H1 (cell line): ENCODE data around the gene LLPH. TPM values are rescaled to one million over a fixed set of nuclear protein-coding genes. Genes with fewer than 3 reads are reported as not detected.

Source experiments
- CTCF ChIA-PET: fragments of 300-600 bp; sonication (Branson Sonifier 250); formaldehyde crosslinking; loops from one replicate; lab custom pipeline; 2021; ENCODE audit not compliant: partially characterized antibody; lab: Charles Lee
- POLR2A ChIA-PET: fragments of 300-600 bp; sonication (Branson Sonifier 250); formaldehyde crosslinking; loops from one replicate; lab custom pipeline; 2021; ENCODE audit warnings: inconsistent platforms; ENCODE audit not compliant: partially characterized antibody; lab: Charles Lee
- DNase-seq, 2 experiments: peaks; one replicate each; pipeline versions ENCODE4 v3.0.0 to v3.0.0-alpha.2; 2010 to 2022; ENCODE audit warnings: low spot score in 2 of 2, low read depth in 1 of 2, mixed read lengths in 1 of 2
- FAIRE-seq: peaks from 2 replicates; lab custom pipeline; 2011; peaks lifted over from hg19 to GRCh38; lab: Jason Lieb, UNC
- H2AFZ ChIP-seq: 2 replicates; pipeline ENCODE4 v1.8.1; 2012; ENCODE audit warnings: low read length, inconsistent platforms
- H2AK5ac ChIP-seq: 2 replicates; pipeline ENCODE4 v1.6.1; 2013; ENCODE audit warnings: low read depth, low read length
- H2BK120ac ChIP-seq: replicated peaks from 2 replicates; pipeline ENCODE3; 2013; ENCODE audit warnings: low read depth, low read length, inconsistent platforms
- H2BK12ac ChIP-seq: 2 replicates; pipeline ENCODE4 v1.6.1; 2013; ENCODE audit warnings: low read depth, low read length
- H2BK15ac ChIP-seq: 2 replicates; pipeline ENCODE4 v1.6.1; 2013; ENCODE audit warnings: low read length
- H2BK20ac ChIP-seq: 2 replicates; pipeline ENCODE4 v1.6.1; 2013; ENCODE audit warnings: low read length
- H2BK5ac ChIP-seq: 2 replicates; pipeline ENCODE4 v1.6.1; 2013; ENCODE audit warnings: low read depth, low read length
- H3K14ac ChIP-seq: 2 replicates; pipeline ENCODE4 v1.6.1; 2013; ENCODE audit warnings: inconsistent platforms; ENCODE audit not compliant: insufficient read length
- H3K18ac ChIP-seq: 2 replicates; pipeline ENCODE4 v1.6.1; 2013; ENCODE audit warnings: low read length; ENCODE audit errors: extremely low read depth
- H3K23ac ChIP-seq: 2 replicates; pipeline ENCODE4 v1.6.1; 2013; ENCODE audit warnings: inconsistent platforms; ENCODE audit not compliant: insufficient read length
- H3K23me2 ChIP-seq: 2 replicates; pipeline ENCODE4 v1.6.1; 2013; ENCODE audit warnings: low read depth, low read length
- H3K27ac ChIP-seq: 2 replicates; pipeline ENCODE4 v1.6.1; 2011; ENCODE audit warnings: low read depth, low read length, inconsistent platforms
- H3K27me3 ChIP-seq, 4 experiments: replicated peaks in 1 of 4; 1 replicate in 1 of 4; 2 replicates in 3 of 4; pipeline versions ENCODE4 v1.6.1 to v1.8.1; 2011 to 2013; ENCODE audit warnings: low read length in 3 of 4, mild to moderate bottlenecking in 3 of 4, inconsistent platforms in 2 of 4, mixed read lengths in 2 of 4, moderate library complexity in 1 of 4; ENCODE audit not compliant: control insufficient read depth in 3 of 4, insufficient read depth in 3 of 4; ENCODE audit errors: extremely low read depth in 1 of 4
- H3K36me3 ChIP-seq, 4 experiments: 2 replicates each; pipeline versions ENCODE4 v1.6.1 to v1.8.1; 2011 to 2013; ENCODE audit warnings: mild to moderate bottlenecking in 4 of 4, low read length in 3 of 4, moderate library complexity in 2 of 4, control low read depth in 1 of 4, inconsistent platforms in 1 of 4; ENCODE audit not compliant: insufficient read depth in 4 of 4, control insufficient read depth in 2 of 4
- H3K4ac ChIP-seq: replicated peaks from 2 replicates; pipeline ENCODE3; 2013; ENCODE audit warnings: low read length, low read depth, mixed read lengths, inconsistent platforms; ENCODE audit not compliant: insufficient read length
- H3K4me1 ChIP-seq, 4 experiments: replicated peaks in 1 of 4; 1 replicate in 1 of 4; 2 replicates in 3 of 4; pipeline versions ENCODE4 v1.6.1 to v1.8.1; 2011 to 2013; ENCODE audit warnings: low read length in 3 of 4, inconsistent platforms in 2 of 4, mixed read lengths in 1 of 4; ENCODE audit not compliant: insufficient read depth in 4 of 4, control insufficient read depth in 3 of 4
- H3K4me2 ChIP-seq, 2 experiments: 2 replicates each; pipeline versions ENCODE4 v1.6.1 to v1.8.1; 2011 to 2013; ENCODE audit warnings: low read depth in 2 of 2, low read length in 2 of 2, control low read depth in 1 of 2, inconsistent platforms in 1 of 2, mild to moderate bottlenecking in 1 of 2; ENCODE audit not compliant: insufficient read depth in 1 of 2
- H3K4me3 ChIP-seq, 4 experiments: fragments of 200-600, 300-600 bp in 1 of 4; sonication (generic), shearing (Covaris generic), sonication (Bioruptor Twin) in 1 of 4; 2 replicates each; pipeline versions ENCODE4 v1.5.1 to v1.8.1; 2011 to 2016; ENCODE audit warnings: low read length in 4 of 4, low read depth in 3 of 4, control low read depth in 2 of 4, inconsistent platforms in 2 of 4, mild to moderate bottlenecking in 2 of 4, mixed read lengths in 1 of 4, moderate library complexity in 1 of 4; ENCODE audit not compliant: insufficient read depth in 2 of 4; ENCODE audit errors: extremely low read depth in 1 of 4
- H3K56ac ChIP-seq: replicated peaks from 2 replicates; pipeline ENCODE3; 2013; ENCODE audit warnings: low read depth, mild to moderate bottlenecking, mixed read lengths, low read length, inconsistent platforms; ENCODE audit not compliant: insufficient read length
- H3K79me1 ChIP-seq: 2 replicates; pipeline ENCODE4 v1.6.1; 2013; ENCODE audit warnings: low read depth, low read length, control low read depth
- H3K79me2 ChIP-seq, 2 experiments: 2 replicates each; pipeline versions ENCODE4 v1.6.1 to v1.8.1; 2012 to 2013; ENCODE audit warnings: low read length in 2 of 2, mild to moderate bottlenecking in 2 of 2, inconsistent platforms in 1 of 2; ENCODE audit not compliant: insufficient read depth in 2 of 2, control insufficient read depth in 1 of 2
- H3K9ac ChIP-seq, 4 experiments: replicated peaks in 1 of 4; 1 replicate in 1 of 4; 2 replicates in 3 of 4; pipeline versions ENCODE4 v1.6.1 to v1.8.1; 2011 to 2013; ENCODE audit warnings: low read depth in 3 of 4, low read length in 3 of 4, control low read depth in 2 of 4, mild to moderate bottlenecking in 2 of 4, moderate library complexity in 2 of 4, inconsistent platforms in 1 of 4; ENCODE audit errors: extremely low read depth in 1 of 4
- H3K9me3 ChIP-seq, 2 experiments: 2 replicates each; pipeline versions ENCODE4 v1.6.1 to v1.8.1; 2012 to 2013; ENCODE audit warnings: mild to moderate bottlenecking in 2 of 2, moderate library complexity in 2 of 2, control low read depth in 1 of 2, inconsistent platforms in 1 of 2, low read depth in 1 of 2, low read length in 1 of 2, mixed read lengths in 1 of 2; ENCODE audit not compliant: insufficient read depth in 2 of 2
- H4K20me1 ChIP-seq, 2 experiments: replicated peaks in 1 of 2; 2 replicates each; pipeline versions ENCODE3 to v1.8.1; 2011 to 2013; ENCODE audit warnings: inconsistent platforms in 2 of 2, low read length in 2 of 2, mild to moderate bottlenecking in 1 of 2; ENCODE audit not compliant: insufficient read depth in 2 of 2, control insufficient read depth in 1 of 2
- H4K5ac ChIP-seq: 2 replicates; pipeline ENCODE4 v1.6.1; 2013; ENCODE audit warnings: low read length, low read depth, mixed read lengths, inconsistent platforms; ENCODE audit not compliant: insufficient read length
- H4K8ac ChIP-seq: 2 replicates; pipeline ENCODE4 v1.8.0; 2013; ENCODE audit warnings: mild to moderate bottlenecking, moderate library complexity, low read length, inconsistent platforms; ENCODE audit not compliant: insufficient read depth; ENCODE audit errors: extremely low read depth
- H4K91ac ChIP-seq: replicated peaks from 2 replicates; pipeline ENCODE3; 2013; ENCODE audit warnings: low read length, mixed read lengths, inconsistent platforms; ENCODE audit not compliant: insufficient read length
- CBX8 ChIP-seq: fragments of 300-800, 300-1000 bp; sonication (generic); IDR thresholded peaks from 2 replicates; pipeline ENCODE4 v1.7.1; 2016; ENCODE audit warnings: low read depth, low read length, borderline replicate concordance
- EGR1 ChIP-seq: IDR thresholded peaks from 2 replicates; pipeline ENCODE4 v1.6.1; 2011; ENCODE audit warnings: low read depth, low read length, borderline replicate concordance
- POLR2A ChIP-seq, 2 experiments: IDR thresholded peaks; 1 replicate in 1 of 2; 2 replicates in 1 of 2; pipeline ENCODE4 v1.6.1; 2011; ENCODE audit warnings: low read depth in 2 of 2, low read length in 2 of 2, mild to moderate bottlenecking in 2 of 2; ENCODE audit errors: control extremely low read depth in 1 of 2
- RNF2 ChIP-seq: fragments of 200-900, 300-1000 bp; sonication (generic); IDR thresholded peaks from 2 replicates; pipeline ENCODE4 v1.7.1; 2016; ENCODE audit warnings: borderline replicate concordance, low read depth, mild to moderate bottlenecking, antibody characterized with exemption, low read length; ENCODE audit not compliant: poor library complexity, severe bottlenecking; ENCODE audit errors: missing control alignments
- SRF ChIP-seq: IDR thresholded peaks from 2 replicates; pipeline ENCODE4 v1.6.1; 2011; ENCODE audit warnings: mild to moderate bottlenecking, low read depth, low read length, moderate library complexity
- TCF12 ChIP-seq: IDR thresholded peaks from 2 replicates; pipeline ENCODE4 v1.6.1; 2011; ENCODE audit warnings: low read depth, mild to moderate bottlenecking, low read length
- TEAD4 ChIP-seq: IDR thresholded peaks from 2 replicates; pipeline ENCODE4 v1.6.1; 2012; ENCODE audit warnings: low read depth, low read length, inconsistent platforms, mixed read lengths
- YY1 ChIP-seq: IDR thresholded peaks from 2 replicates; pipeline ENCODE4 v1.6.1; 2011; ENCODE audit warnings: low read depth, mild to moderate bottlenecking, low read length
- WGBS, 2 experiments: shearing (Covaris generic) in 1 of 2; methylation state at CpG; one replicate each; pipeline versions ENCODE4 v1.1.6 to v1.1.7; 2013 to 2015; ENCODE audit warnings: low lambda C conversion rate in 2 of 2, mixed read lengths in 2 of 2, inconsistent platforms in 1 of 2, low coverage in 1 of 2, missing lambda C conversion rate in 1 of 2; ENCODE audit not compliant: insufficient replicate concordance in 2 of 2, insufficient coverage in 1 of 2, insufficient read length in 1 of 2; ENCODE audit errors: extremely low coverage in 1 of 2, missing lambda C conversion rate in 1 of 2; 5-methylcytosine and 5-hydroxymethylcytosine counted together
- polyA plus RNA-seq, 7 experiments: library from polyadenylated mRNA; depleted of rRNA in 3 of 7; stranded (reverse) in 5 of 7; unstranded in 2 of 7; fragments of >200 nt in 5 of 7; fragments of 200-250 nt in 2 of 7; gene quantifications; 1 replicate in 5 of 7; 2 replicates in 1 of 7; 4 replicates in 1 of 7; pipeline versions ENCODE4 v1.2.1 to v1.2.3, GENCODE V29; 2011 to 2013; ENCODE audit warnings: missing spikeins in 2 of 7, mixed read lengths in 2 of 7
- total RNA-seq: library from RNA; stranded (reverse); fragmentation: NEBNext Ultra II Directional; extraction: Animal tissue kit (Norgen Biotek cat#: 25700); gene quantifications from 2 replicates; pipeline ENCODE4 v1.2.1, GENCODE V29; 2021
- TF ChIP-seq, protein P1 (sequence below): IDR thresholded peaks from 2 replicates; pipeline ENCODE4 v1.6.1; 2012; ENCODE audit warnings: inconsistent platforms
- TF ChIP-seq, protein P2 (sequence below): IDR thresholded peaks from 2 replicates; pipeline ENCODE4 v1.6.1; 2012; ENCODE audit warnings: low read length, inconsistent platforms

Gene LLPH
- total and polyA plus RNA-seq, 2 of the 8 experiments (the other 6 are each of a cell fraction or from before 2014, with no cell fraction given): 2.3 to 31.3 TPM

DNA sequence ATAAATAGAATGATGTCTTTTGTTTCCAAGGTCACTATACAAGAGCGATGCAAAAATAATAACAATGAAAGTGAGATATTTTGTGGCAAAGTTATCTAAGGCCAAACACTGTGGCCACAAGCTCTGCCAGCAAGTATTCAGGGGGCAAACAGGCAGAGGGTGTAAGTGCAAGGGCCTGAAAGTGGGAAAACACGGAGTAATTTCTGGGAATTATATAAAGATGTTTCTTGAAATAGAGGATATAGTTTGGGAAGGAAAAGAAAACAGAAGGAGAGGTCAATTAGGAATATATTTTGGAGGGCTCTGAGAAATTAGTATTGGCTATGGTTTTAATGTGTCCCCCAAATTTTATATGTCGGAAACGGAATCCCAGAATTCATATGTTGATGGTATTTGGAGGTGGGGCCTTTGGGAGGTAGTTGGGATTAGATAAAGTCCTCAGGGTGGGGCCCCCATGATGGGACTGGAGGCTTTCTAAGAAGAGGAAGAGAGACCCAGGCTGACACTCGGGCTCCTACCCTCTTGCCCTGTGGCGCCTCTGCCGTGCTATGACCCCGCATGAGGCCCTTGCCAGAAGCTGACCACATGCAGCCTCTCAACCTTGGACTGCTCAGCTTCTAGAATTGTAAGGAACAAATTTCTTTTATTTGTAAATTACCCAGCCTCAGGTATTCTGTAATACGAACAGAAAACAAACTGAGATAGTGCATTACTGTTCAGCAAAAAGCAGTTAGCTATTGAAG, 60.0 kb downstream of the LLPH start:
- no peaks in the 10 kb centered on the region for H3K79me1 ChIP-seq
- no peaks in the 10 kb centered on the region for H3K27me3 ChIP-seq
- CTCF ChIA-PET: interaction anchor here (0.5 to 1.0 kb wide), 2 partner anchors 17 to 755 kb away, joined by 4 read pairs; no protein-coding TSS in a partner anchor
- no peak overlapping the region for H3K4me2 ChIP-seq
- H3K36me3 ChIP-seq: no peaks in the 10 kb centered on the region
- no peak overlapping the region for H2AK5ac ChIP-seq
- no peak overlapping the region for H3K23ac ChIP-seq
- H2BK12ac ChIP-seq: no peak overlapping the region
- no peak overlapping the region for H2BK20ac ChIP-seq
- H3K4ac ChIP-seq: no peak overlapping the region
- H4K20me1 ChIP-seq: no peaks in the 10 kb centered on the region
- no peak overlapping the region for H3K14ac ChIP-seq
- H4K91ac ChIP-seq: no peak overlapping the region
- no peak overlapping the region for H2BK5ac ChIP-seq
- DNase-seq (no peak), FAIRE-seq (no peak)
- POLR2A ChIA-PET: interaction anchor here (1.3 kb wide), 1 partner anchor 15 kb away, joined by 3 read pairs; no protein-coding TSS in a partner anchor
- H3K18ac ChIP-seq: no peak overlapping the region
- no peaks in the 10 kb centered on the region for H3K4me1 ChIP-seq
- H3K9ac ChIP-seq: no peak overlapping the region
- no peaks in the 10 kb centered on the region for H3K23me2 ChIP-seq
- H3K79me2 ChIP-seq: no peaks in the 10 kb centered on the region
- 94% methylated on average over 9 of the region's 9 CpGs; no CpG with 5 or more reads in 1 of the 2 experiments for WGBS, 2 experiments
- H3K4me3 ChIP-seq: no peak overlapping the region
- no peaks in the 10 kb centered on the region for H3K9me3 ChIP-seq
- H3K27ac ChIP-seq: no peak overlapping the region
- H2BK120ac ChIP-seq: no peak overlapping the region
- H2BK15ac ChIP-seq: no peak overlapping the region
- H2AFZ ChIP-seq: no peak overlapping the region
- no peak overlapping the region for H4K5ac ChIP-seq
- no peak overlapping the region for H3K56ac ChIP-seq
- H4K8ac ChIP-seq: no peak overlapping the region
- no peak for TF ChIP-seq EGR1
- TF ChIP-seq POLR2A (IDR thresholded peaks at IDR 0.05; ENCODE audit: control extremely low read depth in 1 of 2, low read depth in 2 of 2, low read length in 2 of 2): no peak
- no peak for TF ChIP-seq TCF12
- TF ChIP-seq, protein P1, sequence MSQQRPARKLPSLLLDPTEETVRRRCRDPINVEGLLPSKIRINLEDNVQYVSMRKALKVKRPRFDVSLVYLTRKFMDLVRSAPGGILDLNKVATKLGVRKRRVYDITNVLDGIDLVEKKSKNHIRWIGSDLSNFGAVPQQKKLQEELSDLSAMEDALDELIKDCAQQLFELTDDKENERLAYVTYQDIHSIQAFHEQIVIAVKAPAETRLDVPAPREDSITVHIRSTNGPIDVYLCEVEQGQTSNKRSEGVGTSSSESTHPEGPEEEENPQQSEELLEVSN: no peak
- no peak for TF ChIP-seq CBX8
- no peak for TF ChIP-seq SRF
- no peak for TF ChIP-seq RNF2
- no peak for TF ChIP-seq TEAD4
- TF ChIP-seq, protein P2, sequence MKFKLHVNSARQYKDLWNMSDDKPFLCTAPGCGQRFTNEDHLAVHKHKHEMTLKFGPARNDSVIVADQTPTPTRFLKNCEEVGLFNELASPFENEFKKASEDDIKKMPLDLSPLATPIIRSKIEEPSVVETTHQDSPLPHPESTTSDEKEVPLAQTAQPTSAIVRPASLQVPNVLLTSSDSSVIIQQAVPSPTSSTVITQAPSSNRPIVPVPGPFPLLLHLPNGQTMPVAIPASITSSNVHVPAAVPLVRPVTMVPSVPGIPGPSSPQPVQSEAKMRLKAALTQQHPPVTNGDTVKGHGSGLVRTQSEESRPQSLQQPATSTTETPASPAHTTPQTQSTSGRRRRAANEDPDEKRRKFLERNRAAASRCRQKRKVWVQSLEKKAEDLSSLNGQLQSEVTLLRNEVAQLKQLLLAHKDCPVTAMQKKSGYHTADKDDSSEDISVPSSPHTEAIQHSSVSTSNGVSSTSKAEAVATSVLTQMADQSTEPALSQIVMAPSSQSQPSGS: no peak
- TF ChIP-seq YY1: no peak
